Stimulated activated CD4-positive, alpha-beta T cell treated with anti-CD3 and anti-CD28 coated beads, Interleukin-4, amount 100 ng/mL, for 4 hours (primary cell): Measurements from ENCODE around the gene USP17L10.
"Not testable (repeated sequence)": the region's sequence is repeated elsewhere in the genome, so short reads cannot be mapped to it uniquely, and the experiment has no call there.

Source experiments
- DNase-seq, 2 experiments: peaks; one replicate each; pipeline ENCODE4 v3.0.0-alpha.2; 2020

The USP17L10 gene, protein sequence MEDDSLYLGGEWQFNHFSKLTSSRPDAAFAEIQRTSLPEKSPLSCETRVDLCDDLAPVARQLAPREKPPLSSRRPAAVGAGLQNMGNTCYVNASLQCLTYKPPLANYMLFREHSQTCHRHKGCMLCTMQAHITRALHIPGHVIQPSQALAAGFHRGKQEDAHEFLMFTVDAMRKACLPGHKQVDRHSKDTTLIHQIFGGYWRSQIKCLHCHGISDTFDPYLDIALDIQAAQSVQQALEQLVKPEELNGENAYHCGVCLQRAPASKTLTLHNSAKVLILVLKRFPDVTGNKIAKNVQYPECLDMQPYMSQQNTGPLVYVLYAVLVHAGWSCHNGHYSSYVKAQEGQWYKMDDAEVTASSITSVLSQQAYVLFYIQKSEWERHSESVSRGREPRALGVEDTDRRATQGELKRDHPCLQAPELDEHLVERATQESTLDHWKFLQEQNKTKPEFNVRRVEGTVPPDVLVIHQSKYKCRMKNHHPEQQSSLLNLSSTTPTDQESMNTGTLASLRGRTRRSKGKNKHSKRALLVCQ

DNA sequence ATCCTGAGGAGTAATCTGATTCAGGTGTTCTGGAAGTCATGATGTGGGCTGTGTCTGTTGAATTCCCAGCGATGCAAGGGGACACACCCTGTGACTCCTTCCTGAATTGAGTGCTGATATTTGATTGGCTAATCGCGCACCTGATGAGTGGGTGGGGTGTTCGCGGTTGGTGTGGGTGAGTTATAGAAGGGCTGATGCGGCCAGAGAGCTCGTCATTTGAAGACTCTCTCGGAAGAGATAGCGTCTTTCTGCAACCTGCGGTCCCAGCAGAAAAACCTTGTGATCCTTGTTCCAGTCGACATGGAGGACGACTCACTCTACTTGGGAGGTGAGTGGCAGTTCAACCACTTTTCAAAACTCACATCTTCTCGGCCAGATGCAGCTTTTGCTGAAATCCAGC lies at the start of gene USP17L10:
Gene USP17L10 (plus strand): TSS at position 301 of the 400 bp plus-strand sequence. CDS start 0 bp downstream, at position 301.
- DNase-seq, result not testable (repeated sequence)

DNA sequence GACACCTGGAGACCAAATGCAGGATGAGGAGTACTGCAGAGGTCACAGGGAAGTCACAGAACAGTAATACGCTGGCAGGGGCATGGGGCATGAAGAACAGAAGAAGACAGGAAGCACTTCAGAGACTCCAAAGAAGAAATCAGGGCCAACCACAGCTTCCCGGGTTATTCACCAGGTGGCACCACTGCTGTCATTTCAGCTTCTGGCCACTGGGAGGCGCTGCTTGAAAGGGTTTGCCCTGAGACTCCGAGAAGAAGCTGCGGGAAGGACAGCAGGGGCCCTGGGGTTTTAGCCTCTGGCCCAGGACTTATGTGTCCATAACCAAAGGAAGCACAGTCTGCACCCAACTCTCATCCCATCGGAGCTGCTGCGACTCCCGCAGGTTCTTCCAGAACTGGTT lies 44.5 kb upstream of the USP17L10 start:
- DNase-seq, result not testable (repeated sequence)

DNA sequence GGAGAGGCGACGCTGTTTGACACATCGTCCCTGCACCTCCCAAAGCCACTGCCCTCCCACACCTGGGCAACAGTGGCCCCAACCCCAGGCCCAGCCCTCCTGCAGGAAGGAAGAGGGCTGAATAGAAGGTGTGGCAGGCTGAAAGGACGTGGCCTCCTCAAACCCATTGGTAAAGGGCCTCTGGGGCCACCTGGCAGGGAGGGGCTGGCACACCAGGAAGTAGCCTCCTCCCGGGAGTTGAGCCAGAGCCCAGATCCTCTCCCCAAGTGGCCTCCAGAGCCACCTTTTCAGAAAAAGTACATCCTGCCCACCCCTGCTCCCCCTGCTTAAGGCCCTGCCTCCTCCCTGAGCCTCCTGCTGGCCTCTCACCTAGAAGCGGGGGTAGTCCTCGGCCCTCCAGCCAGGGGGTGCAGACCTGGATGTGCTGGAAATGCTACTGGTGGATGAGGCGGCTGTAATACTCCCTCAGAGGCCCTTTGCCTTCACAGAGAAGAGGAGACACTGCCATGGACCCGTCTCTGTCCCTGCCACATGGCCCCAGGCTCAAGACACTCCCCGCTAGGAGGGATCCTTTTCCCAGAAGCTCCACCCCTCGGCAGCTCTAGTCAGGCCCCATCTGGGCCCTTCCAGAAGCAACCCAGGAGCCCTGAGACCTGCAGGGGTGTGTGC lies 40.5 kb upstream of the USP17L10 start, which contains the start of gene FAM90A26:
Gene FAM90A26 (plus strand): TSS at position 619 of the 669 bp plus-strand sequence. CDS start 2,764 bp downstream, outside the sequence.
- DNase-seq, result not testable (repeated sequence)

DNA sequence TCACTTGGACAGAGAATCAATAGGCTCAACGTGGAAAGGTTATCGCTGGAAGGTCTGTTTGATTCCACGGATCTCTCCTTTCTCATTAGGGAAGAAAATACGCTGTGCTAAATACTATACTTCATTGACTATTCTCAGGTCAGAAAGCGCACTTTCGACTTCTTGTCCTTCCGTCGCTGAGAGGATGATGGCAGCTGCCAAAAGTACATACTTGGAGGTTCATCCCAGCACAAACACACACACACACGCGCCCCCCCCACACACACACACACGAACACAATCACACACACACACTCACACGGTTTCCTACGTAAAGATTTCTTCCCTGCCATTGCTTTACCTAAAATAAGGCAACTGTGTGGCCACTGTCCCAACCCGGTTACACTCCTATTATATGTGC lies 4.2 kb downstream of the USP17L10 start:
- DNase-seq, result not testable (repeated sequence)

DNA sequence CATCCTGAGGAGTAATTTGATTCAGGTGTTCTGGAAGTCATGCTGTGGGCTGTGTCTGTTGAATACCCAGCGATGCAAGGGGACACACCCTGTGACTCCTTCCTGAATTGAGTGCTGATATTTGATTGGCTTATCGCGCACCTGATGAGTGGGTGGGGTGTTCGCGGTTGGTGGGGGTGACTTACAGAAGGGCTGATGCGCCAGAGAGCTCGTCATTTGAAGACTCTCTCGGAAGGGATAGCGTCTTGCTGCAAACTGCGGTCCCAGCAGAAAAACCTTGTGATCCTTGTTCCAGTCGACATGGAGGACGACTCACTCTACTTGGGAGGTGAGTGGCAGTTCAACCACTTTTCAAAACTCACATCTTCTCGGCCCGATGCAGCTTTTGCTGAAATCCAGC lies 4.6 kb downstream of the USP17L10 start, which contains the start of gene USP17L11:
Gene USP17L11 (plus strand): TSS at position 301 of the 400 bp plus-strand sequence. CDS start 0 bp downstream, at position 301.
- DNase-seq, result not testable (repeated sequence)

DNA sequence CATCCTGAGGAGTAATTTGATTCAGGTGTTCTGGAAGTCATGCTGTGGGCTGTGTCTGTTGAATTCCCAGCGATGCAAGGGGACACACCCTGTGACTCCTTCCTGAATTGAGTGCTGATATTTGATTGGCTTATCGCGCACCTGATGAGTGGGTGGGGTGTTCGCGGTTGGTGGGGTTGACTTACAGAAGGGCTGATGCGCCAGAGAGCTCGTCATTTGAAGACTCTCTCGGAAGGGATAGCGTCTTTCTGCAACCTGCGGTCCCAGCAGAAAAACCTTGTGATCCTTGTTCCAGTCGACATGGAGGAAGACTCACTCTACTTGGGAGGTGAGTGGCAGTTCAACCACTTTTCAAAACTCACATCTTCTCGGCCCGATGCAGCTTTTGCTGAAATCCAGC lies 9.4 kb downstream of the USP17L10 start, which contains the start of gene USP17L12:
Gene USP17L12 (plus strand): TSS at position 301 of the 400 bp plus-strand sequence. CDS start 0 bp downstream, at position 301.
- not testable (repeated sequence) for DNase-seq

DNA sequence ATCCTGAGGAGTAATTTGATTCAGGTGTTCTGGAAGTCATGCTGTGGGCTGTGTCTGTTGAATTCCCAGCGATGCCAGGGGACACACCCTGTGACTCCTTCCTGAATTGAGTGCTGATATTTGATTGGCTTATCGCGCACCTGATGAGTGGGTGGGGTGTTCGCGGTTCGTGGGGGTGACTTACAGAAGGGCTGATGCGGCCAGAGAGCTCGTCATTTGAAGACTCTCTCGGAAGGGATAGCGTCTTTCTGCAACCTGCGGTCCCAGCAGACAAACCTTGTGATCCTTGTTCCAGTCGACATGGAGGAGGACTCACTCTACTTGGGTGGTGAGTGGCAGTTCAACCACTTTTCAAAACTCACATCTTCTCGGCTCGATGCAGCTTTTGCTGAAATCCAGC lies 14.1 kb downstream of the USP17L10 start, which contains the start of gene USP17L13:
Gene USP17L13 (plus strand): TSS at position 301 of the 400 bp plus-strand sequence. CDS start 0 bp downstream, at position 301.
- DNase-seq, result not testable (repeated sequence)

DNA sequence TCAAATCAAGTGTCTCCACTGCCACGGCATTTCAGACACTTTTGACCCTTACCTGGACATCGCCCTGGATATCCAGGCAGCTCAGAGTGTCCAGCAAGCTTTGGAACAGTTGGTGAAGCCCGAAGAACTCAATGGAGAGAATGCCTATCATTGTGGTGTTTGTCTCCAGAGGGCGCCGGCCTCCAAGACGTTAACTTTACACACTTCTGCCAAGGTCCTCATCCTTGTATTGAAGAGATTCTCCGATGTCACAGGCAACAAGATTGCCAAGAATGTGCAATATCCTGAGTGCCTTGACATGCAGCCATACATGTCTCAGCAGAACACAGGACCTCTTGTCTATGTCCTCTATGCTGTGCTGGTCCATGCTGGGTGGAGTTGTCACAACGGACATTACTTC lies 19.8 kb downstream of the USP17L10 start:
- DNase-seq, result not testable (repeated sequence)

DNA sequence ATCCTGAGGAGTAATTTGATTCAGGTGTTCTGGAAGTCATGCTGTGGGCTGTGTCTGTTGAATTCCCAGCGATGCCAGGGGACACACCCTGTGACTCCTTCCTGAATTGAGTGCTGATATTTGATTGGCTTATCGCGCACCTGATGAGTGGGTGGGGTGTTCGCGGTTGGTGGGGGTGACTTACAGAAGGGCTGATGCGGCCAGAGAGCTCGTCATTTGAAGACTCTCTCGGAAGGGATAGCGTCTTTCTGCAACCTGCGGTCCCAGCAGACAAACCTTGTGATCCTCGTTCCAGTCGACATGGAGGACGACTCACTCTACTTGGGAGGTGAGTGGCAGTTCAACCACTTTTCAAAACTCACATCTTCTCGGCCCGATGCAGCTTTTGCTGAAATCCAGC lies 23.6 kb downstream of the USP17L10 start, which contains the start of gene USP17L15:
Gene USP17L15 (plus strand): TSS at position 301 of the 400 bp plus-strand sequence. CDS start 0 bp downstream, at position 301.
- DNase-seq, result not testable (repeated sequence)

DNA sequence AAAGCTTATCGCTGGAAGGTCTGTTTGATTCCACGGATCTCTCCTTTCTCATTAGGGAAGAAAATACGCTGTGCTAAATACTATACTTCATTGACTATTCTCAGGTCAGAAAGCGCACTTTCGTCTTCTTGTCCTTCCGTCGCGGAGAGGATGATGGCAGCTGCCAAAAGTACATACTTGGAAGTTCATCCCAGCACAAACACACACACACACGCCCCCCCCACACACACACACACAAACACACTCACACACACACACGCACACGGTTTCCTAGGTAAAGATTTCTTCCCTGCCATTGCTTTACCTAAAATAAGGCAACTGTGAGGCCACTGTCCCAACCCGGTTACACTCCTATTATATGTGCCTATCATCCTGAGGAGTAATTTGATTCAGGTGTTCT lies 28.0 kb downstream of the USP17L10 start:
- DNase-seq, result not testable (repeated sequence)

DNA sequence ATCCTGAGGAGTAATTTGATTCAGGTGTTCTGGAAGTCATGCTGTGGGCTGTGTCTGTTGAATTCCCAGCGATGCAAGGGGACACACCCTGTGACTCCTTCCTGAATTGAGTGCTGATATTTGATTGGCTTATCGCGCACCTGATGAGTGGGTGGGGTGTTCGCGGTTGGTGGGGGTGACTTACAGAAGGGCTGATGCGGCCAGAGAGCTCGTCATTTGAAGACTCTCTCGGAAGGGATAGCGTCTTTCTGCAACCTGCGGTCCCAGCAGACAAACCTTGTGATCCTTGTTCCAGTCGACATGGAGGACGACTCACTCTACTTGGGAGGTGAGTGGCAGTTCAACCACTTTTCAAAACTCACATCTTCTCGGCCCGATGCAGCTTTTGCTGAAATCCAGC lies 33.1 kb downstream of the USP17L10 start, which contains the start of gene USP17L17:
Gene USP17L17 (plus strand): TSS at position 301 of the 400 bp plus-strand sequence. CDS start 0 bp downstream, at position 301.
- DNase-seq, result not testable (repeated sequence)

DNA sequence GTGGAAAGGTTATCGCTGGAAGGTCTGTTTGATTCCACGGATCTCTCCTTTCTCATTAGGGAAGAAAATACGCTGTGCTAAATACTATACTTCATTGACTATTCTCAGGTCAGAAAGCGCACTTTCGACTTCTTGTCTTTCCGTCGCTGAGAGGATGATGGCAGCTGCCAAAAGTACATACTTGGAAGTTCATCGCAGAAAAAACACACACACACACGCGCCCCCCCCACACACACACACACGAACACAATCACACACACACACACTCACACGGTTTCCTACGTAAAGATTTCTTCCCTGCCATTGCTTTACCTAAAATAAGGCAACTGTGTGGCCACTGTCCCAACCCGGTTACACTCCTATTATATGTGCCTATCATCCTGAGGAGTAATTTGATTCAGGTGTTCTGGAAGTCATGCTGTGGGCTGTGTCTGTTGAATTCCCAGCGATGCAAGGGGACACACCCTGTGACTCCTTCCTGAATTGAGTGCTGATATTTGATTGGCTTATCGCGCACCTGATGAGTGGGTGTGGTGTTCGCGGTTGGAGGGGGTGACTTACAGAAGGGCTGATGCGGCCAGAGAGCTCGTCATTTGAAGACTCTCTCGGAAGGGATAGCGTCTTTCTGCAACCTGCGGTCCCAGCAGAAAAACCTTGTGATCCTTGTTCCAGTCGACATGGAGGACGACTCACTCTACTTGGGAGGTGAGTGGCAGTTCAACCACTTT lies 37.7 kb downstream of the USP17L10 start, which contains the start of gene USP17L18:
Gene USP17L18 (plus strand): TSS at position 678 of the 728 bp plus-strand sequence. CDS start 0 bp downstream, at position 678.
- DNase-seq, result not testable (repeated sequence)

DNA sequence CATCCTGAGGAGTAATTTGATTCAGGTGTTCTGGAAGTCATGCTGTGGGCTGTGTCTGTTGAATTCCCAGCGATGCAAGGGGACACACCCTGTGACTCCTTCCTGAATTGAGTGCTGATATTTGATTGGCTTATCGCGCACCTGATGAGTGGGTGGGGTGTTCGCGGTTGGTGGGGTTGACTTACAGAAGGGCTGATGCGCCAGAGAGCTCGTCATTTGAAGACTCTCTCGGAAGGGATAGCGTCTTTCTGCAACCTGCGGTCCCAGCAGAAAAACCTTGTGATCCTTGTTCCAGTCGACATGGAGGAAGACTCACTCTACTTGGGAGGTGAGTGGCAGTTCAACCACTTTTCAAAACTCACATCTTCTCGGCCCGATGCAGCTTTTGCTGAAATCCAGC lies 42.6 kb downstream of the USP17L10 start, which contains the start of gene USP17L19:
Gene USP17L19 (plus strand): TSS at position 301 of the 400 bp plus-strand sequence. CDS start 0 bp downstream, at position 301.
- DNase-seq, result not testable (repeated sequence)

DNA sequence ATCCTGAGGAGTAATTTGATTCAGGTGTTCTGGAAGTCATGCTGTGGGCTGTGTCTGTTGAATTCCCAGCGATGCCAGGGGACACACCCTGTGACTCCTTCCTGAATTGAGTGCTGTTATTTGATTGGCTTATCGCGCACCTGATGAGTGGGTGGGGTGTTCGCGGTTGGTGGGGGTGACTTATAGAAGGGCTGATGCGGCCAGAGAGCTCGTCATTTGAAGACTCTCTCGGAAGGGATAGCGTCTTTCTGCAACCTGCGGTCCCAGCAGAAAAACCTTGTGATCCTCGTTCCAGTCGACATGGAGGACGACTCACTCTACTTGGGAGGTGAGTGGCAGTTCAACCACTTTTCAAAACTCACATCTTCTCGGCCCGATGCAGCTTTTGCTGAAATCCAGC lies 47.4 kb downstream of the USP17L10 start, which contains the start of gene USP17L20:
Gene USP17L20 (plus strand): TSS at position 301 of the 400 bp plus-strand sequence. CDS start 0 bp downstream, at position 301.
- not testable (repeated sequence) for DNase-seq
